22Rv1 (cell line): ENCODE results near the gene THRB.

Experiments
- CTCF ChIP-seq: fragments of 450-650 bp; IDR thresholded peaks from 2 replicates; pipeline ENCODE4 v1.5.1; 2017; ENCODE audit warnings: mild to moderate bottlenecking
- ZFX ChIP-seq: fragments of 450-650 bp; IDR thresholded peaks from 2 replicates; pipeline ENCODE4 v1.6.1; 2017; ENCODE audit warnings: antibody characterized with exemption, borderline replicate concordance

- TF ChIP-seq CTCF, result no peak
- TF ChIP-seq ZFX, result no peak
Observed at GRCh38 chr3:24541935-24542334, 47.3 kb upstream of the THRB start.
